Measurements from ENCODE around the gene PIGL.

- TF ChIP-seq CTCF (IDR thresholded peaks at IDR 0.05), result no peak
- TF ChIP-seq ZFX (IDR thresholded peaks at IDR 0.05; ENCODE audit: borderline replicate concordance), result no peak
Observed at GRCh38 chr17:16345565-16345964, 128.6 kb downstream of the PIGL start.
